Right cardiac atrium (tissue), 5 donors: ENCODE data around the gene SOX2. TPM values are rescaled to one million over a fixed set of nuclear protein-coding genes. Genes with fewer than 3 reads are reported as not detected.

Source experiments
- ATAC-seq, 2 donors: fragments of 200-7000 bp; cut with Tn5 transposase; one replicate each; pipeline versions ENCODE4 v1.8.0 to v1.9.1; 2020; ENCODE audit warnings: moderate library complexity in 2 of 2, mild to moderate bottlenecking in 1 of 2
- DNase-seq, 3 donors: peaks; one replicate each; pipeline ENCODE4 v3.0.0-alpha.2; 2020
- H3K27ac ChIP-seq: one replicate; pipeline ENCODE4 v1.5.1; 2013; ENCODE audit warnings: mild to moderate bottlenecking, low read length, control low read depth, moderate library complexity
- H3K27me3 ChIP-seq: one replicate; pipeline ENCODE4 v1.6.1; 2013; ENCODE audit not compliant: control insufficient read depth, insufficient read depth
- H3K4me1 ChIP-seq: one replicate; pipeline ENCODE4 v1.6.1; 2013; ENCODE audit warnings: low read length; ENCODE audit not compliant: control insufficient read depth, insufficient read depth
- H3K4me3 ChIP-seq: one replicate; pipeline ENCODE4 v1.5.1; 2013; ENCODE audit warnings: low read length, control low read depth
- H3K9me3 ChIP-seq: one replicate; pipeline ENCODE4 v1.6.1; 2013; ENCODE audit warnings: low read length; ENCODE audit not compliant: control insufficient read depth
- WGBS: extraction: QIAGEN DNeasy Blood & Tissue Kit; methylation state at CpG from one replicate; pipeline ENCODE4 v1.1.7; 2013; 5-methylcytosine and 5-hydroxymethylcytosine counted together
- intact Hi-C, 4 donors: fragments of 100-400 bp; cut with DNase I; formaldehyde crosslinking; loops; one replicate each; pipeline versions ENCODE4 v1.11.0 to v1.14.0; 2022 to 2023
- polyA plus RNA-seq: library from polyadenylated mRNA; stranded (reverse); fragments of 200-250 nt; gene quantifications from one replicate; pipeline ENCODE4 v1.2.3, GENCODE V29; 2013
- total RNA-seq, 4 donors: library from RNA; stranded (reverse); fragmentation: NEBNext Ultra II Directional; extraction: Animal tissue kit (Norgen Biotek cat#: 25700); gene quantifications; one replicate each; pipeline ENCODE4 v1.2.1, GENCODE V29; 2021
- donor health status: healthy with polysubstance abuse.
- donor health status: DM: no; HTN: yes; CAD: no.
- donor health status: DM: no; HTN: no; CAD: no.
- donor health status: DM: no; HTN: yes; CAD: no; lungs with severe emphysema.
- donor health status: DM: yes; HTN: yes; CAD: no.

SOX2 gene
- total and polyA plus RNA-seq, 5 donors = 0.17 to 1.0 (median 0.28) TPM; not detected in 1

DNA sequence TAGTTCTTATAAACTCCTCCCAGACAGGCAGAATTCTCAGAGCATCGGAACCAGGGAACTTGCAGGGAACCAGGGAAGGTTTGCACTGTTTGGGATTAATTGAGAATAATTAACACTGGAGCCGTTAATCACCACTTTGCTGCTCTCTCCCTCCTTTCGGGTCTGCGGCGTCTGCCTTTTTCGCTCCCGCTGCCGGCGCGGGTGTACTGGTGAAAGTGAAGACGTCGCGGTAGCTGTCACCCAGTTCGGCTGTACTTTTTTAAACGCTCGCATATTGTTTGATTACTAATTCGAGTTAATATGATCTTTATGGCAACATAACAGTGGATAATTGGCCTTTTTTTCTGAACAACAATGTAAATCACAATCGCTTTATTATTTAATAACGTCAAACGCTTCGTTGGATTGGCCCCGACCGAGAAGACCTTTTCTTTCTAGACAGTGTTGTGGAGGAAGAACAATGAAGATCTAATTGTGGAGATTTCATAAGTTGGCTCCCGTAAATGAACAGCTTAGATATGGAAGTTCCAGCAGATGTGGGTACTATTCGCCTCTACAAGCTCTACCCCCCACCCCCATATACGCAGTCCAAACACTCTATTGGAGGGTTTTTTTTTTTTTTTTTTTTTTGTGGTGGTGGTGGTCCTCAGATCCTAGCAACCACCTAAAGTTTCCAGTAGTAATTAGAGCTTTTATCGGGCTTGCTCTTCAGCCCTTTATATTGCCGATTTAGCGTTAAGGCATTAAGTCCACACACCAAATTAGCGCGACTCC is 12.7 kb downstream of the SOX2 start:
- intact Hi-C loops = no loop called here
- H3K9me3 ChIP-seq = no peaks in the 10 kb centered on the region
- DNase-seq (no peak), ATAC-seq (no peak)
- H3K27me3 ChIP-seq = peaks cover 3% of the 10 kb centered on the region
- 12% methylated on average over 31 of the region's 31 CpGs for WGBS
- peaks cover 4% of the 10 kb centered on the region for H3K4me1 ChIP-seq
- no peak overlapping the region for H3K27ac ChIP-seq
- H3K4me3 ChIP-seq = no peak overlapping the region

DNA sequence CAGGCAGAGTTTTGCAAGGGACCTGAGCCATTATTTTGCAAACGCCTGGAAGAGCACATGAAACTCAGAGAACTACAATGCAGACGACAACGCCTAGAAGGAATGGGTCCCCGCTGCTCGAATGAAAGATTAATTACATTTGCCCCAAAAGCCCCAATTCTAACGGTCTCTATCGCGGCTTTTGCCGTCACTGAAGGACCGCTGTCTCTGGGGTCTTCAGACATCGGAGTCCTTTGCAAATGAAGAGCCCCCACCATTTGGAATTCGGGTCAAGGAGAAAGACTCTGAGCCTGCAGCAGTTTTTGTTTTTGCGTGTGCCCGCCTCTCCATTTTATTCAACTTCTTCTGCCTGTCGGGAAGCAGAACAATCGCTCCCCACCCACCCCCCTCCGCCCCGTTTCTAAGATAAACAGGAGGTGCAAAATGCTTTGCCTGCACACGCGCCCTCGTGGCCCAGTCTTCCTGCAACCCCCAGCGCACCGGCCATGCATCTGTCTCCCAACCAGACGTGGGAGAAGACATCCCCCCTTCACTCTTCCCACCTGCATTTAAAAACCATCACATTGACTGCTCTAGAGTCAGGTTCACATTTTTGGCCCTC is 13.5 kb downstream of the SOX2 start:
- no peaks in the 10 kb centered on the region for H3K9me3 ChIP-seq
- 5% methylated on average over 24 of the region's 24 CpGs for WGBS
- intact Hi-C loops = no loop called here
- DNase-seq (no peak), ATAC-seq (no peak)
- H3K4me1 ChIP-seq = peaks cover 4% of the 10 kb centered on the region
- no peak overlapping the region for H3K27ac ChIP-seq
- peaks cover 3% of the 10 kb centered on the region for H3K27me3 ChIP-seq
- no peak overlapping the region for H3K4me3 ChIP-seq

DNA sequence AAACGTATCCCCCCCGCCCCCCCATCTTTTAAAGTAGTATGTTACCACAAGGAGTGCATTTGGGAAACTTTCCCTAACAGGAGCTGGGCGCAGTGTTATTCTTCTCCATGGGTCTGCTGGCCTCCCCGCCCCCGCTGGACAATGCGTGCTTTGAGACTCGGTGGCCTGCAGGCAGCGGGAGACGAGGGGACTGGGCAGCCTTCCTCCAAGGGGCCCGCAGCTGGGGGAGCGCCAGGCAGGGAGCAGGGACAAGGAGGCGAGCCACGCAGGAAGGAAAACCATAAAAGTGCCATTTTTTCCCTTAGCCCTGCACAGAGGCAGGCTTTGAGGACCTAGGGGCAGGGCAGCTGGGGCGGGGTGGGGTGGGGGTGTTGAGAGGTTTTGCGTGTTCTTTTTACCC is 14.1 kb downstream of the SOX2 start:
- H3K27me3 ChIP-seq = peaks cover 4% of the 10 kb centered on the region
- peaks cover 4% of the 10 kb centered on the region for H3K4me1 ChIP-seq

DNA sequence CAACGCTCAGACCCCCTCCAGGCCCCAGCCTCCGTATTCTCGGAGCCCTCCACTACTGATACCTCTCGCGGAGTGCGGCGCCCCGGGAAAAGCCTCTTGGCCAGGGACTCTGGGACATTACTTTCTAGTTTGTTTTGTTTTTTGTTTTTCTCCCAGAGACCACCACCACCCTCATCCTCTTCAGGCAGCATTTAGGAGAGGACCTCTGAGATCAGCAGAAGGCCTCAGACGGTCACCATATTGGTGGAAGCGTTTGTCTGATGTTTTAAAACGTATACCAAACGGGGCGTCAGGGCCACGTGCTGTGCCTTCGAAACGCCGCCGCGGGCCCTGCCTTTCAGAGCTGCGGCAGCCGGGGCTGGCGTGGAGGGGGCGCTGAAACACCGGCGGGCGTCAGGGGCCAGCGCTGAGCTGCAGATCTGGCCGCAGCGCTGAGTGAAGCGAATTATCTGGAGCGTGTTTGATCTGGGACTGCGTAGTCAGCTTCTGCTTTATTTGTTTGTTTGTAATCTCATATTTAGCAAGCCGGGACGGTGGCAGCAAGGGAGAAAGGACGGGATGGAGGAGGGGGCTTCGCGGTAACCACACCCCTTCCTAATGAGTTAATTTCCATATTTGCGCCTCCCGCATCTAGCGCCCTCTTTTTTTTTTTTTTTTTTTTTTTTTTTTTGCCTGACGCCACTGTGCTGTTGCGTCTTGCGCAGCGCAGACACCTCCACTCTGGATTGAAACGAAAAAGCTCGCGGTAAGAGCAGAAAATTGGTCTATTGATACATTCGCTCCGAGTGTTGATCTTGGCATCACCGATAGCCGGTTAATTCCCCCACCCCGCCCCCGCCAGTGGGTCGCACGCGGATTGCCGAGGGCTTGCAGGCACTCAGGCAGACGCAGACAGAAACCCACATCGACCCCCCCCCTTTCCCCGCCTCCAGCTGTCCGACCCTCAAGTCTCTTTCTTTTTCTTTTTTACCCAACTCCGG is 14.9 kb downstream of the SOX2 start:
- Histone ChIP-seq H3K4me1 (peaks cover 4% of the 10 kb centered on the region), H3K4me3 (peak overlapping the region; percentile 39), H3K27ac (no peak overlapping the region), H3K27me3 (peaks cover 5% of the 10 kb centered on the region), H3K9me3 (no peaks in the 10 kb centered on the region)
- intact Hi-C loops = no loop called here
- DNase-seq (no peak), ATAC-seq (no peak)
- WGBS = 4% methylated on average over 62 of the region's 62 CpGs

More for the DNA sequence above, 14.1 kb downstream of the SOX2 start:
- 3% methylated on average over 15 of the region's 15 CpGs for WGBS
- Histone ChIP-seq H3K9me3 (no peaks in the 10 kb centered on the region), H3K4me3 (no peak overlapping the region), H3K27ac (no peak overlapping the region)
- intact Hi-C loops = no loop called here
- ATAC-seq (no peak), DNase-seq (no peak)

DNA sequence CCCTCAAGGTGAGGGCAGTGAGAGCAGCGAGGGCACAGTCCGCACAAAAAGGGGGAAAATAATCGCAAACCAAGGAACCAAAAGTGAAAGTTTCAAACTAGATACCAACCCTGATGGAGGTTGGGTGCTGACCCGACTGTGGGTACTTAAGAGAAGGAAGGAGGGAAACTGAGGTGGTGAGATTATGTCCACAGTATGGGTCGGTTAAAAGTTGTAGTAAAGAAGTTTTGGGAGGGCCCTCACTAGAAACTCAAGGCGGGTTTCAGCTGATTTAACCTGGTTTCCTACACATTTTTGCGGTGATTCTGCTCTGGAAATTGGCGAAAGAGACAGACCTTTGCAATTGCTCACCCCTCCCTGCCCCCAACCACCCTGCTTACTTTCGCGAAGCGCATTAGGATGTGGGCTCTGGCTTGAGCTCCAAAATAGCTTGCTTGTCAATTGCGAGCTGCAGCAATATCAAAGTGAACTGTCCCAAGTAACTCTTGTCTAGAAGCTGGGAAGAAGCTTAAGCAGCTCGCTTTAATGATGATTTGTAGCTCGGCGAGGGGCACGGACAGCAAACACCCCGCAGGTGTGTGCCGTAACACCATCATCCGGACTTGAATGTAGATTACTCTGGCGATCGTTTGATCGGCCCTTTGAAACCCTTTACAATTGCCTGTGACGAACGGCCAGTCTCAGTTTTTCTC is 15.8 kb downstream of the SOX2 start:
- ATAC-seq (no peak), DNase-seq (no peak)
- peaks cover 4% of the 10 kb centered on the region for H3K4me1 ChIP-seq
- H3K4me3 ChIP-seq = peak overlapping the region; percentile 39
- intact Hi-C loops = no loop called here
- no peaks in the 10 kb centered on the region for H3K9me3 ChIP-seq
- H3K27ac ChIP-seq = no peak overlapping the region
- peaks cover 2% of the 10 kb centered on the region for H3K27me3 ChIP-seq
- 7% methylated on average over 24 of the region's 24 CpGs for WGBS

DNA sequence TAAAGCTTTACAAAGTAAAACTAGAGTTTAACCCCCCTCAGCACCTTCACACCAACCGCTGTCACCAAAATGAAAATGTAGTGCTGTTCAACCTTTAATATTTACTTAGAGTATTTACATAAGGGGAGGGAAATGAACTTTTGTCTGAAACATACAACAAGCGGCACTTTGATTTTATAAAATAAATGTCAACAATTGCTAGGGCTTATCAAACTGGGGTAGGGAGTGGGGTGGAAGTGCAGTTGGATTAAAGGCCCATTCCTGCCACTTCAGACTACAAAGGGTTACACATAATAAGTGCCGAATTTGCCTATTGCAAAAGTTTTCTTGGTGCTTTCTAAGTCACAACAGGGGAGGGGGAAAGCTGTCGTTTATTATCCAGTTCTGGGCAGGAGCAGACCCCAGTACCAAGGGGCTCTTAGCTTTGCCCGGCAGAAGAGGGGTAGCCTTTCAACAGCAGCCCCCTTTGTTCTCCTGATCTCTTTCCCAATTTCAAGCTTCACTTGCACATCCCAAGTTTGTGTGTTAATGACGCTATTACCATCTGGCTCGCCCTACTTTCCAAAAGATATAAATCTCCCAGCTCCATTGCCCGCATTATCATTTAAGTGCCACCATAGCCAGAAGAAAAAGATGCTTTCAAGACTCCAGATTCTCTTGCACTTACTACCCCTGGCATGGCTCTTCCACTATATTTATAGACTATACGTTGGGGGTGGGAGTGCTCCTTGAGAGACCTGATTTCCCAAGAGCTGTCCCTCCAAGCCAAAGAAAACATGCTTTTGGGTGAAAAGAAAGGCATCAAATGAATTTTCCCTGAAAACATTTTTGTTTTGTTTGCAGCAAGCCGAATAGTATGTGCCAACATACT is 17.0 kb downstream of the SOX2 start:
- ATAC-seq (no peak), DNase-seq (no peak)
- 10% methylated on average over 10 of the region's 10 CpGs for WGBS

DNA sequence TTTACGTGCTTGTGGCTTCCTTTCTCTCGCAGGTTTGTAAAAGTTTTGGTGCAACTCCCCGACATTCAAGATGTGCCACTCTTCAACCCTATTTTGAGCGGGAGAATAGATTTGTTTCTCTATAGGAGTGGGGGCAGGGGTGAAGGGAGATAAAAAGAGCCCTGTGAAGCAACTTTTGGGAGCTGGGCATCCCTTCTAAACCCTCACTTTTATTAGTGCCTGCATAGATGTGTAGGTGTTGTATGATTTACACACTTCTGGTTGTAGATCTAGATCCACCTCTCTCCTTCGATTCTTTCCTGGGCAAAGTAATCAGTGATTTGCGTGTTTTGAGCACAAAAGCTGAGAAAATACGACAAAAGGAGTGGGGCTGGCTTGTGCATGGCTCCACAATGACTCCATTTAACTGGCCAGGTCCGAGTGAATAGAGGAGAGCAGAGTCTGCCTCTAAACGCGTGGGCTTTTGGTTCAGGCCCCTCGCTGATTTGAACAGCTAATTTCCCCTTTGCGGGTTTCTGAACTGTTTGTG is 17.7 kb downstream of the SOX2 start:
- H3K4me3 ChIP-seq = no peak overlapping the region
- DNase-seq (no peak), ATAC-seq (no peak)
- H3K27ac ChIP-seq = no peak overlapping the region
- H3K27me3 ChIP-seq = peaks cover 2% of the 10 kb centered on the region
- peaks cover 4% of the 10 kb centered on the region for H3K4me1 ChIP-seq
- no peaks in the 10 kb centered on the region for H3K9me3 ChIP-seq
- 11% methylated on average over 12 of the region's 12 CpGs for WGBS
- intact Hi-C loops = no loop called here

More for the DNA sequence above, 17.0 kb downstream of the SOX2 start:
- no peak overlapping the region for H3K27ac ChIP-seq
- peaks cover 2% of the 10 kb centered on the region for H3K27me3 ChIP-seq
- H3K4me3 ChIP-seq = no peak overlapping the region
- no peaks in the 10 kb centered on the region for H3K9me3 ChIP-seq
- peaks cover 4% of the 10 kb centered on the region for H3K4me1 ChIP-seq
- intact Hi-C loops = no loop called here

DNA sequence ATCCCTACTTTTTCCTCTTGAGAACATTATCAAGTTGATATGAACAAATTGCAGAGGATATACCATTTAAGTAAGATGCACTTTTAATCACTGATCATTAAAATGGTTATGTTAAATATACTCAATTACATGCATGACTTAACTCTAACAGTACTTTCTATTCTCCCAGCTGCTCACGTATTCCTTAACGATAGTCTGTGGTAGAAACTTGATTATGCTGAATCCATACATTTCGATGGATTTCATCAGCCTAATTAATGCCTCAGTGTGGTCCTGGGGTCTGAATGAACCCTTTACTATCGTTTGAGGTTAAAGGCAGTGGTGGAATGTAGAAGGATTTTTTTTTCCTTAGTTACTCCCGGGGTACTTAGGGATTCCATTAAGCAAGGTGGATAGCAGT is 18.6 kb downstream of the SOX2 start:
- intact Hi-C loops = no loop called here
- ATAC-seq (no peak), DNase-seq (no peak)
- no peak overlapping the region for H3K4me3 ChIP-seq
- H3K9me3 ChIP-seq = no peaks in the 10 kb centered on the region
- H3K27me3 ChIP-seq = peaks cover 2% of the 10 kb centered on the region
- H3K27ac ChIP-seq = no peak overlapping the region
- peaks cover 4% of the 10 kb centered on the region for H3K4me1 ChIP-seq
- WGBS = 9% methylated on average over 5 of the region's 5 CpGs

DNA sequence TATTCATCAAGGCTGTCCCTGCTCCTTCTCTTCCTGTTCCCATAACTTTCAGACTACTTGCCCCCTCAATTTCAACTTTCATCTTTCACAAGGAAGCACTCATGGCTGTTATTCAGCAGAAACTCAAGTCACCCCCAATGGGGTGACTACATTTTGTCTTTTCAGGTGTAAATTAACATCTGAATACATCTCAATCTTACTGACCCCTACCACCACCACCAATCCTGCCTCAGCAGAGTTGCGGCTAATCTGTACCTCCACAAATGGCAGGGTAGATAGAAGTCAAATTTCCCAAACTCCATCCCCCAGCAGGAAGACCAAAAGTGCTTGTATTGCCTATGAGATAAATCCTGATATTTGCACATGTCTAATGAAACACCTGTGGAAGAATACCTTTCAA is 19.2 kb downstream of the SOX2 start:
- Histone ChIP-seq H3K4me3 (no peak overlapping the region), H3K27ac (no peak overlapping the region), H3K9me3 (no peaks in the 10 kb centered on the region), H3K27me3 (peaks cover 2% of the 10 kb centered on the region), H3K4me1 (peaks cover 4% of the 10 kb centered on the region)
- intact Hi-C loops = no loop called here
- ATAC-seq (no peak), DNase-seq (no peak)
- WGBS = 54% methylated on average over 1 of the region's 1 CpG

DNA sequence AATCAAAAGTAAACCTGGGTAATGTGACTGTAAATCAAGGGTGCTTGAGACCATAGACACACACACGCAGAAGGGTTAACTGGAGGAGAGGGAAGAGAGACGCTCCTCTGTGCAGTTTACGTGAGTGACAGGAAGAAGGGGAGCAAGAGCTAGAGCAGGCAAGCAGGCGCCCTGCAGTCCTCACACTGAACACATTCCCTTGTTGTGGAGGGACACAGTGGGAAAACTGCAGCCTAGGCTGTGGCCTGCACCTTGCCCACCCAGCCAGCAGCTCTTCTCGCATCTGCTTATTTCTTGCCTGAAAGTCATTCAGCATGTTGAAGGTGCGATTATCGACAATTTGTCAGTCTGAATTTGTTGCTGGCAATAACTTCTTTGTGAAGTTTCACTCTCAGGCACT is 24.2 kb downstream of the SOX2 start:
- no peak overlapping the region for H3K27ac ChIP-seq
- H3K9me3 ChIP-seq = no peaks in the 10 kb centered on the region
- intact Hi-C loops = no loop called here
- DNase-seq = no peak
- ATAC-seq = no peak
- WGBS = 59% methylated on average over 7 of the region's 7 CpGs
- no peaks in the 10 kb centered on the region for H3K27me3 ChIP-seq
- no peaks in the 10 kb centered on the region for H3K4me1 ChIP-seq
- H3K4me3 ChIP-seq = no peak overlapping the region
